Left ventricle myocardium inferior (tissue), 1 donor: ENCODE data around the gene ELMO1. TPM values are rescaled to one million over a fixed set of nuclear protein-coding genes. Genes with fewer than 3 reads are reported as not detected.
A peak's percentile ranks its signal among the peaks of the same experiment; 100 is the strongest.

Experiments used
- DNase-seq: peaks from one replicate; pipeline ENCODE4 v3.0.0-alpha.2; 2020
- H3K27ac ChIP-seq: fragments of 200-600 bp; replicated peaks from 2 replicates; pipeline ENCODE4 v1.8.0; 2021
- H3K27me3 ChIP-seq: fragments of 200-600 bp; 2 replicates; pipeline ENCODE4 v1.8.0; 2021; ENCODE audit warnings: low read depth
- H3K36me3 ChIP-seq: fragments of 200-600 bp; 2 replicates; pipeline ENCODE4 v1.8.0; 2021
- H3K4me1 ChIP-seq: fragments of 200-600 bp; 2 replicates; pipeline ENCODE4 v1.8.0; 2021
- H3K4me3 ChIP-seq: fragments of 200-600 bp; 2 replicates; pipeline ENCODE4 v1.8.0; 2021; ENCODE audit warnings: mild to moderate bottlenecking, moderate library complexity
- H3K9me3 ChIP-seq: fragments of 200-600 bp; replicated peaks from 2 replicates; pipeline ENCODE4 v1.8.0; 2021
- intact Hi-C: fragments of 100-400 bp; cut with micrococcal nuclease; formaldehyde crosslinking; loops from one replicate; pipeline ENCODE4 v1.11.0; 2022
- total RNA-seq: library from RNA; stranded (reverse); fragmentation: NEBNext Ultra II Directional; extraction: Animal tissue kit (Norgen Biotek cat#: 25700); gene quantifications from one replicate; pipeline ENCODE4 v1.2.1, GENCODE V29; 2021
- TF ChIP-seq, protein P1 (sequence below): fragments of 200-600 bp; IDR thresholded peaks from 2 replicates; pipeline ENCODE4 v1.8.0; 2021; ENCODE audit warnings: antibody characterized with exemption, mild to moderate bottlenecking, borderline replicate concordance
- donor health status: DM: no; HTN: yes; CAD: no; lungs with severe emphysema.

ELMO1 gene
- total RNA-seq, 1 donor from 2014 or later = 10.0 TPM

- no peak overlapping the region for H3K4me3 ChIP-seq
- TF ChIP-seq, protein P1, sequence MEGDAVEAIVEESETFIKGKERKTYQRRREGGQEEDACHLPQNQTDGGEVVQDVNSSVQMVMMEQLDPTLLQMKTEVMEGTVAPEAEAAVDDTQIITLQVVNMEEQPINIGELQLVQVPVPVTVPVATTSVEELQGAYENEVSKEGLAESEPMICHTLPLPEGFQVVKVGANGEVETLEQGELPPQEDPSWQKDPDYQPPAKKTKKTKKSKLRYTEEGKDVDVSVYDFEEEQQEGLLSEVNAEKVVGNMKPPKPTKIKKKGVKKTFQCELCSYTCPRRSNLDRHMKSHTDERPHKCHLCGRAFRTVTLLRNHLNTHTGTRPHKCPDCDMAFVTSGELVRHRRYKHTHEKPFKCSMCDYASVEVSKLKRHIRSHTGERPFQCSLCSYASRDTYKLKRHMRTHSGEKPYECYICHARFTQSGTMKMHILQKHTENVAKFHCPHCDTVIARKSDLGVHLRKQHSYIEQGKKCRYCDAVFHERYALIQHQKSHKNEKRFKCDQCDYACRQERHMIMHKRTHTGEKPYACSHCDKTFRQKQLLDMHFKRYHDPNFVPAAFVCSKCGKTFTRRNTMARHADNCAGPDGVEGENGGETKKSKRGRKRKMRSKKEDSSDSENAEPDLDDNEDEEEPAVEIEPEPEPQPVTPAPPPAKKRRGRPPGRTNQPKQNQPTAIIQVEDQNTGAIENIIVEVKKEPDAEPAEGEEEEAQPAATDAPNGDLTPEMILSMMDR = no peak
- peaks cover 63% of the 10 kb centered on the region for H3K4me1 ChIP-seq
- no peaks in the 10 kb centered on the region for H3K9me3 ChIP-seq
- no peak overlapping the region for H3K27ac ChIP-seq
- intact Hi-C loops = loop anchor here (10.0 kb wide), 1 partner anchor 711 kb away; no protein-coding TSS in a partner anchor
- no peaks in the 10 kb centered on the region for H3K36me3 ChIP-seq
- no peak for DNase-seq
- no peaks in the 10 kb centered on the region for H3K27me3 ChIP-seq
Observed at GRCh38 chr7:37195388-37195787, 253.3 kb downstream of the ELMO1 start.

- Histone ChIP-seq H3K36me3 (no peaks in the 10 kb centered on the region), H3K4me3 (no peak overlapping the region), H3K4me1 (peaks cover 63% of the 10 kb centered on the region), H3K27ac (no peak overlapping the region), H3K9me3 (no peaks in the 10 kb centered on the region), H3K27me3 (no peaks in the 10 kb centered on the region)
- TF ChIP-seq, protein P1 = no peak
- no peak for DNase-seq
- intact Hi-C loops = loop anchor here (10.0 kb wide), 1 partner anchor 710 kb away; no protein-coding TSS in a partner anchor
Observed at GRCh38 chr7:37194943-37195342, 253.7 kb downstream of the ELMO1 start.

- peak overlapping the region; percentile 62 for H3K27ac ChIP-seq
- H3K27me3 ChIP-seq = no peaks in the 10 kb centered on the region
- TF ChIP-seq, protein P1 = no peak
- peaks cover 59% of the 10 kb centered on the region for H3K4me1 ChIP-seq
- peak overlapping the region; percentile 50 for H3K4me3 ChIP-seq
- no peaks in the 10 kb centered on the region for H3K9me3 ChIP-seq
- H3K36me3 ChIP-seq = no peaks in the 10 kb centered on the region
- no peak for DNase-seq
- intact Hi-C loops = loop anchor here (10.0 kb wide), 1 partner anchor 709 kb away; no protein-coding TSS in a partner anchor
Observed at GRCh38 chr7:37193775-37194135, 254.9 kb downstream of the ELMO1 start.

DNA sequence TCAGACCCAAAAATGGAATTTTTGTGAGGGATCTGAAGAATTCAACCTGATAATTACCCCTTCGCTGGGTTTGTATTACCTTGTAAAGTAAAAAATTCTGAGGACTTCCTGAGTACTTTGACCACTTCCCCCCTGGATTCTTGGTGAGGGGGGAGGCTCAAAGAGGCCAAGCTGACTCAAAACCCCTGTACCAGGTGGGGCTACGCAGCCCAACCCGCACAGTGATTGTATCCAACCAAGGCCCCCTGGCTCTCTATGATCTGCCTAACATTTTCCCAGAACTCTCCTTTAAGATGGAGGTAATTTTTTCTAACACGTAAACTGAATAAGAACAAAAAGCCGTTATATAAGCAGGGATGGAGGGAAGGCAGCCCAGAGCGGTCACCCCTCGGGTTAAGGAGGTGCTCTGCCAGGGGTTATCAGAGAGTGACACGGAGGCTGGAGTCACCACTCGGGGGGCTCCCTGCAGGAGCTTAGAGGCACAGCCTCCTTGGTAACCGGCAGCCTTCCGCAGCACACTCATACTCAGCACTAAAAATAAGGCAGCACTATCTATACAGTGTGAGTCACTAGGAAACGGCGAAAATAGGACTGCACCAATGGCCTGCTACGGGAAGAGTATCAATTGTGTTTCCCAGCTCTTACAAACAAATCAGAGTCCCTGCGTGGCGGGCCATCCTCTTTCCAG, 255.4 kb downstream of the ELMO1 start:
- Histone ChIP-seq H3K27me3 (no peaks in the 10 kb centered on the region), H3K4me3 (peak overlapping the region; percentile 50), H3K27ac (peak overlapping the region; percentile 62), H3K4me1 (peaks cover 54% of the 10 kb centered on the region), H3K36me3 (no peaks in the 10 kb centered on the region), H3K9me3 (no peaks in the 10 kb centered on the region)
- DNase-seq = no peak
- intact Hi-C loops = loop anchor here (10.0 kb wide), 1 partner anchor 708 kb away; no protein-coding TSS in a partner anchor
- TF ChIP-seq, protein P1 = no peak

DNA sequence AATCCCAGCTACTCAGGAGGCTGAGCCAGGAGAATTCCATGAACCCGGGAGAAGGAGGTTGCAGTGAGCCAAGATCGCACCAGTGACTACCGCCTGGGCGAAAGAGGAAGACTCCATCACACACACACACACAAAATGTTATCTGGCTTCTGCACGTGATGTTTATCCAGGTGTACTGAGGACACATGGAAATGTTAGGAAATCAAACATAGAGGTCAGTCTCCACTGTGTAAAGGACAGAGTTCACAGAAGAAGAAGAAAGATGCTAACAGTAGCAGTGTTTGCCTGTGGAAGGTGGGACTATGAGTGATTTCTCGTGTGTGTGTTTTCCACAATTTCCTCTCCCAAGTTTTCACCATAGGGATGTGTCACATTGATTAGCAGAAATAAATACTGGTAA, 256.9 kb downstream of the ELMO1 start:
- H3K36me3 ChIP-seq = no peaks in the 10 kb centered on the region
- intact Hi-C loops = loop anchor here (10.0 kb wide), 1 partner anchor 707 kb away; no protein-coding TSS in a partner anchor

More for the DNA sequence above, 256.9 kb downstream of the ELMO1 start:
- H3K4me1 ChIP-seq = peaks cover 40% of the 10 kb centered on the region
- H3K27ac ChIP-seq = no peak overlapping the region
- no peak overlapping the region for H3K4me3 ChIP-seq
- H3K27me3 ChIP-seq = no peaks in the 10 kb centered on the region
- DNase-seq = no peak
- TF ChIP-seq, protein P1 = no peak
- no peaks in the 10 kb centered on the region for H3K9me3 ChIP-seq
